HepG2 (cell line): ENCODE data around the gene PSIP1. TPM values are rescaled to one million over a fixed set of nuclear protein-coding genes. Genes with fewer than 3 reads are reported as not detected.

ENCODE experiments used
- polyA plus RNA-seq, 8 experiments: library from polyadenylated mRNA; depleted of rRNA in 3 of 8; stranded (reverse) in 7 of 8; unstranded in 1 of 8; fragments of >200 nt; fragmentation: Illumina TruSeq in 4 of 8; extraction: Trizol in 4 of 8; gene quantifications; 2 replicates each; pipeline versions ENCODE4 v1.2.1 to v1.2.3, GENCODE V29; 2011 to 2016; ENCODE audit warnings: low read depth in 4 of 8, missing spikeins in 1 of 8, mixed read lengths in 1 of 8; ENCODE audit not compliant: insufficient read depth in 1 of 8
- small RNA-seq, 3 experiments: library from RNA; depleted of rRNA; stranded (forward); fragments of <200 nt; gene quantifications; one replicate each; pipeline ENCODE3, GENCODE V24; 2012; ENCODE audit warnings: low read depth in 2 of 3, low replicate concordance in 1 of 3; ENCODE audit not compliant: insufficient read length in 3 of 3, insufficient read depth in 2 of 3
- total RNA-seq, 5 experiments: library from RNA; depleted of rRNA; stranded (reverse); fragments of >200 nt; fragmentation: Illumina TruSeq; extraction: Trizol; gene quantifications; 2 replicates each; pipeline ENCODE4 v1.2.3, GENCODE V29; 2016; ENCODE audit warnings: low read depth in 1 of 5

PSIP1 gene
- total and polyA plus RNA-seq, 2 of the 13 experiments (the other 11 are each of a cell fraction or from before 2014, with no cell fraction given), result 12.6 to 46.4 TPM

Small RNA genes lying within 50 kb of the gene (small RNA-seq; reads per million reads assigned to genes)
- gene AL513423.1 (0 reads per million in 3 experiments), gene RN7SL98P (0 reads per million in 3 experiments), gene RNU6-246P (0 reads per million in 3 experiments), gene RNU6-319P (0 reads per million in 3 experiments)

Other genes starting within 250 kb of the PSIP1 start
- gene TTC39B, start 203.8 kb downstream of the PSIP1 start, total RNA-seq (2016; rRNA removed; fragmentation: Illumina TruSeq; extraction: Trizol), result 18.5 and 19.4 TPM in 2 replicates
- 9.8 and 14.3 TPM in 2 replicates for gene TTC39B, start 203.8 kb downstream of the PSIP1 start, polyA plus RNA-seq (2011; rRNA removed)
- 25.5 and 25.6 TPM in 2 replicates for gene SNAPC3, start 88.1 kb downstream of the PSIP1 start, total RNA-seq (2016; rRNA removed; fragmentation: Illumina TruSeq; extraction: Trizol)
- 20.8 and 26.0 TPM in 2 replicates for gene SNAPC3, start 88.1 kb downstream of the PSIP1 start, polyA plus RNA-seq (2011; rRNA removed)
- gene CCDC171, start 42.1 kb upstream of the PSIP1 start, total RNA-seq (2016; rRNA removed; fragmentation: Illumina TruSeq; extraction: Trizol), result 2.5 and 2.8 TPM in 2 replicates
- gene CCDC171, start 42.1 kb upstream of the PSIP1 start, polyA plus RNA-seq (2011; rRNA removed), result 0.59 and 0.95 TPM in 2 replicates